Neutrophil (primary cell): ENCODE results near the gene NUMA1.
A peak's percentile ranks its signal among the peaks of the same experiment; 100 is the strongest.

Source experiments
- H3K27ac ChIP-seq: fragments of 200-600 bp; sonication (generic); 2 replicates; pipeline ENCODE4 v1.5.1; 2016; ENCODE audit warnings: mild to moderate bottlenecking, moderate library complexity
- H3K27me3 ChIP-seq: fragments of 200-600 bp; sonication (generic); 2 replicates; pipeline ENCODE4 v1.6.0; 2016; ENCODE audit warnings: mild to moderate bottlenecking
- H3K36me3 ChIP-seq: fragments of 200-600 bp; sonication (generic); 2 replicates; pipeline ENCODE4 v1.5.1; 2017
- H3K4me1 ChIP-seq, 2 experiments: fragments of 200-600 bp in 1 of 2; sonication (generic) in 1 of 2; 1 replicate in 1 of 2; 2 replicates in 1 of 2; pipeline versions ENCODE4 v1.5.1 to v1.6.1; 2013 to 2016; ENCODE audit warnings: low read depth in 1 of 2, low read length in 1 of 2, mild to moderate bottlenecking in 1 of 2, moderate library complexity in 1 of 2; ENCODE audit not compliant: control insufficient read depth in 1 of 2, insufficient read depth in 1 of 2
- H3K4me3 ChIP-seq, 2 experiments: fragments of 200-600 bp in 1 of 2; sonication (generic) in 1 of 2; 1 replicate in 1 of 2; 2 replicates in 1 of 2; pipeline ENCODE4 v1.5.1; 2013 to 2016; ENCODE audit warnings: low read depth in 1 of 2, low read length in 1 of 2, mild to moderate bottlenecking in 1 of 2, moderate library complexity in 1 of 2
- H3K9me3 ChIP-seq: fragments of 200-600 bp; sonication (generic); 2 replicates; pipeline ENCODE4 v1.5.1; 2016
- CTCF ChIP-seq: fragments of 200-600 bp; sonication (generic); IDR thresholded peaks from 2 replicates; pipeline ENCODE4 v1.5.1; 2016; ENCODE audit warnings: antibody characterized with exemption

NUMA1 gene

GRCh38 chr11:72001834-72002591, 78.3 kb downstream of the NUMA1 start:
- Histone ChIP-seq H3K36me3 (peaks cover 63% of the 10 kb centered on the region), H3K4me3 (no peak overlapping the region), H3K9me3 (no peaks in the 10 kb centered on the region), H3K27ac (peak overlapping the region; percentile 18), H3K27me3 (no peaks in the 10 kb centered on the region), H3K4me1 (peaks cover 26% of the 10 kb centered on the region in 2 experiments)
- no peak for TF ChIP-seq CTCF

GRCh38 chr11:72001285-72001684, 79.1 kb downstream of the NUMA1 start:
- Histone ChIP-seq H3K4me1 (peaks cover 32 to 33% of the 10 kb centered on the region in 2 experiments), H3K27me3 (no peaks in the 10 kb centered on the region), H3K27ac (peak overlapping the region; percentile 18), H3K4me3 (no peak overlapping the region), H3K36me3 (peaks cover 56% of the 10 kb centered on the region), H3K9me3 (no peaks in the 10 kb centered on the region)
- TF ChIP-seq CTCF: no peak

- peak overlapping the region; percentile 91 for H3K27ac ChIP-seq
Observed at GRCh38 chr11:72000202-72000867, 80.0 kb downstream of the NUMA1 start.

GRCh38 chr11:71999798-72000197, 80.5 kb downstream of the NUMA1 start:
- H3K4me3 ChIP-seq: no peak overlapping the region
- no peaks in the 10 kb centered on the region for H3K27me3 ChIP-seq
- peak overlapping the region; percentile 91 for H3K27ac ChIP-seq
- TF ChIP-seq CTCF: no peak
- H3K9me3 ChIP-seq: no peaks in the 10 kb centered on the region
- H3K36me3 ChIP-seq: peaks cover 41% of the 10 kb centered on the region
- peaks cover 32 to 34% of the 10 kb centered on the region in 2 experiments for H3K4me1 ChIP-seq

More at GRCh38 chr11:72000202-72000867, 80.0 kb downstream of the NUMA1 start:
- Histone ChIP-seq H3K36me3 (peaks cover 46% of the 10 kb centered on the region), H3K4me3 (no peak overlapping the region), H3K27me3 (no peaks in the 10 kb centered on the region), H3K9me3 (no peaks in the 10 kb centered on the region), H3K4me1 (peaks cover 32 to 34% of the 10 kb centered on the region in 2 experiments)
- no peak for TF ChIP-seq CTCF

- peaks cover 32 to 34% of the 10 kb centered on the region in 2 experiments for H3K4me1 ChIP-seq
- no peak overlapping the region for H3K4me3 ChIP-seq
- TF ChIP-seq CTCF: no peak
- H3K27me3 ChIP-seq: no peaks in the 10 kb centered on the region
- H3K9me3 ChIP-seq: no peaks in the 10 kb centered on the region
- peak overlapping the region; percentile 91 for H3K27ac ChIP-seq
- peaks cover 36% of the 10 kb centered on the region for H3K36me3 ChIP-seq
Observed at GRCh38 chr11:71999362-71999761, 81.0 kb downstream of the NUMA1 start.
